Endodermal cell (in vitro differentiated cells): Measurements from ENCODE around the gene CDK2AP2. TPM values are rescaled to one million over a fixed set of nuclear protein-coding genes. Genes with fewer than 3 reads are reported as not detected.

Source experiments
- DNase-seq: peaks from one replicate; pipeline ENCODE4 v3.0.0-alpha.2; 2017
- H3K27ac ChIP-seq: 2 replicates; pipeline ENCODE4 v1.5.1; 2013; ENCODE audit warnings: mild to moderate bottlenecking, low read depth, low read length, moderate library complexity
- H3K27me3 ChIP-seq: 2 replicates; pipeline ENCODE4 v1.6.1; 2013; ENCODE audit warnings: mild to moderate bottlenecking, low read length, moderate library complexity; ENCODE audit not compliant: insufficient read depth, control insufficient read depth, poor library complexity, severe bottlenecking
- H3K36me3 ChIP-seq: 2 replicates; pipeline ENCODE4 v1.7.0; 2013; ENCODE audit warnings: mild to moderate bottlenecking, low read length, moderate library complexity; ENCODE audit not compliant: control insufficient read depth, insufficient read depth
- H3K4me1 ChIP-seq: one replicate; pipeline ENCODE4 v1.7.0; 2013; ENCODE audit warnings: low read length; ENCODE audit not compliant: control insufficient read depth, insufficient read depth
- H3K4me3 ChIP-seq: 2 replicates; pipeline ENCODE4 v1.5.1; 2013; ENCODE audit warnings: mild to moderate bottlenecking, low read length, moderate library complexity
- H3K9ac ChIP-seq: 2 replicates; pipeline ENCODE4 v1.6.1; 2013; ENCODE audit warnings: mild to moderate bottlenecking, low read length, moderate library complexity; ENCODE audit not compliant: poor library complexity, severe bottlenecking; ENCODE audit errors: extremely low read depth
- H3K9me3 ChIP-seq: 2 replicates; pipeline ENCODE4 v1.6.1; 2013; ENCODE audit warnings: mild to moderate bottlenecking, low read length, moderate library complexity; ENCODE audit not compliant: control insufficient read depth
- H3K27ac Mint-ChIP-seq: 2 replicates; pipeline ENCODE4 v1.8.0; 2020; ENCODE audit warnings: mixed read lengths
- H3K27me3 Mint-ChIP-seq: 2 replicates; pipeline ENCODE4 v1.8.0; 2021; ENCODE audit warnings: mild to moderate bottlenecking, mixed read lengths; ENCODE audit not compliant: insufficient read depth
- H3K36me3 Mint-ChIP-seq: 2 replicates; pipeline ENCODE4 v1.8.0; 2020; ENCODE audit warnings: low read depth, mixed read lengths
- H3K4me1 Mint-ChIP-seq: 2 replicates; pipeline ENCODE4 v1.8.0; 2020; ENCODE audit warnings: mixed read lengths
- H3K4me3 Mint-ChIP-seq: 2 replicates; pipeline ENCODE4 v1.8.0; 2020; ENCODE audit warnings: mild to moderate bottlenecking, moderate library complexity, mixed read lengths
- H3K9me3 Mint-ChIP-seq: 2 replicates; pipeline ENCODE4 v1.8.0; 2020; ENCODE audit warnings: mild to moderate bottlenecking, mixed read lengths
- CTCF ChIP-seq: fragments of 200-600 bp; sonication (generic); conservative IDR thresholded peaks from 2 replicates; pipeline ENCODE4 v1.5.0; 2021; ENCODE audit warnings: antibody characterized with exemption, mild to moderate bottlenecking
- WGBS, 2 experiments: methylation state at CpG; one replicate each; pipeline versions ENCODE4 v1.1.5 to v1.1.7; 2013; ENCODE audit warnings: missing lambda C conversion rate in 2 of 2, mixed read lengths in 1 of 2; ENCODE audit not compliant: insufficient coverage in 1 of 2, insufficient read length in 1 of 2; 5-methylcytosine and 5-hydroxymethylcytosine counted together
- microRNA-seq: library from miRNA; unstranded; fragments of <30 nt; microRNA quantifications from one replicate; pipeline ENCODE4 v1.2.0, GENCODE V29; 2020; ENCODE audit warnings: borderline microRNAs expressed
- total RNA-seq, 2 donors: library from RNA; stranded (reverse); fragmentation: NEBNext Ultra II Directional in 1 of 2; extraction: Animal tissue kit (Norgen Biotek cat#: 25700) in 1 of 2; gene quantifications; 2 replicates in 1 of 2; 3 replicates in 1 of 2; pipeline ENCODE4 v1.2.1, GENCODE V29; 2021

CDK2AP2 gene
- total RNA-seq, 2 donors from 2014 or later = 30.6 to 47.6 TPM

- H3K9me3 Mint-ChIP-seq = no peaks in the 10 kb centered on the region
- no peaks in the 10 kb centered on the region for H3K4me1 ChIP-seq
- no peaks in the 10 kb centered on the region for H3K36me3 ChIP-seq
- no peak overlapping the region for H3K27ac Mint-ChIP-seq
- no peak overlapping the region for H3K27ac ChIP-seq
- no peak overlapping the region for H3K9ac ChIP-seq
- no peak overlapping the region for H3K4me3 Mint-ChIP-seq
- H3K27me3 ChIP-seq = no peaks in the 10 kb centered on the region
- H3K4me1 Mint-ChIP-seq = no peaks in the 10 kb centered on the region
- no peak for TF ChIP-seq CTCF
- H3K36me3 Mint-ChIP-seq = no peaks in the 10 kb centered on the region
- WGBS, 2 experiments = 94 to 96% methylated on average over 15 to 19 of the region's 19 CpGs
- H3K4me3 ChIP-seq = no peak overlapping the region
- no peak for DNase-seq
- no peaks in the 10 kb centered on the region for H3K9me3 ChIP-seq
- peaks cover 8% of the 10 kb centered on the region for H3K27me3 Mint-ChIP-seq
Observed at GRCh38 chr11:67458266-67458665, 49.7 kb downstream of the CDK2AP2 start.

GRCh38 chr11:67457453-67457852, 50.5 kb downstream of the CDK2AP2 start:
- no peak overlapping the region for H3K4me3 Mint-ChIP-seq
- H3K27me3 Mint-ChIP-seq = peaks cover 8% of the 10 kb centered on the region
- TF ChIP-seq CTCF = no peak
- 87 to 93% methylated on average over 9 to 12 of the region's 12 CpGs for WGBS, 2 experiments
- no peaks in the 10 kb centered on the region for H3K36me3 Mint-ChIP-seq
- H3K4me1 ChIP-seq = no peaks in the 10 kb centered on the region
- no peaks in the 10 kb centered on the region for H3K4me1 Mint-ChIP-seq
- H3K4me3 ChIP-seq = no peak overlapping the region
- no peaks in the 10 kb centered on the region for H3K27me3 ChIP-seq
- no peaks in the 10 kb centered on the region for H3K36me3 ChIP-seq
- no peaks in the 10 kb centered on the region for H3K9me3 Mint-ChIP-seq
- H3K9me3 ChIP-seq = no peaks in the 10 kb centered on the region
- no peak overlapping the region for H3K9ac ChIP-seq
- H3K27ac ChIP-seq = no peak overlapping the region
- H3K27ac Mint-ChIP-seq = no peak overlapping the region
- no peak for DNase-seq

Small RNAs within 50 kb of the gene (microRNA-seq; reads per million reads assigned to microRNA genes)
- gene MIR6752 = not detected

Other genes starting within 250 kb of the CDK2AP2 start
- gene GRK2, start 241.7 kb downstream of the CDK2AP2 start, total RNA-seq = 10 to 100 TPM; 58.0 to 61.7 TPM
- 10 to 100 TPM; 56.6 to 58.6 TPM for gene ANKRD13D, start 218.9 kb downstream of the CDK2AP2 start, total RNA-seq
- gene SSH3, start 204.6 kb downstream of the CDK2AP2 start, total RNA-seq = 10 to 100 TPM; 39.1 to 44.4 TPM
- 10 to 100 TPM; 40.7 to 47.6 TPM for gene POLD4, start 154.6 kb downstream of the CDK2AP2 start, total RNA-seq
- 1 to 10 TPM; 3.6 to 4.8 TPM for gene CLCF1, start 134.6 kb downstream of the CDK2AP2 start, total RNA-seq
- 10 to 100 TPM; 28.3 to 41.4 TPM for gene RAD9A, start 116.2 kb downstream of the CDK2AP2 start, total RNA-seq
- 100 to 1,000 TPM; 182 to 212 TPM for gene PPP1CA, start 106.3 kb downstream of the CDK2AP2 start, total RNA-seq
- under 1 TPM in 1 of 2 donors, not detected in 1; 0.20 TPM for gene TBC1D10C, start 104.1 kb downstream of the CDK2AP2 start, total RNA-seq
- 1 to 10 TPM; 1.6 to 2.2 TPM for gene CARNS1, start 92.5 kb downstream of the CDK2AP2 start, total RNA-seq
- gene RPS6KB2, start 79.7 kb downstream of the CDK2AP2 start, total RNA-seq = 10 to 100 TPM; 47.0 to 51.8 TPM
- 1 to 10 TPM in 1 of 2 donors, not detected in 1; 2.1 TPM for gene PTPRCAP, start 70.5 kb downstream of the CDK2AP2 start, total RNA-seq
- gene CORO1B, start 64.7 kb downstream of the CDK2AP2 start, total RNA-seq = 100 to 1,000 TPM; 112 to 131 TPM
- not detected for gene GPR152, start 55.4 kb downstream of the CDK2AP2 start, total RNA-seq
- gene CABP4, start 52.8 kb downstream of the CDK2AP2 start, total RNA-seq = not detected
- gene TMEM134, start 38.9 kb downstream of the CDK2AP2 start, total RNA-seq = 10 to 100 TPM; 67.4 to 87.8 TPM
- 10 to 100 TPM; 27.6 to 33.8 TPM for gene AIP, start 25.1 kb downstream of the CDK2AP2 start, total RNA-seq
- 100 to 1,000 TPM in 1 of 2 donors, 10 to 100 TPM in 1; 94.6 to 104 TPM for gene PITPNM1, start 2.8 kb downstream of the CDK2AP2 start, total RNA-seq
- gene CABP2, start 15.3 kb upstream of the CDK2AP2 start, total RNA-seq = not detected
- gene GSTP1, start 75.7 kb upstream of the CDK2AP2 start, total RNA-seq = 1,000 to 10,000 TPM; 1,359 to 1,473 TPM
- gene NDUFV1, start 98.8 kb upstream of the CDK2AP2 start, total RNA-seq = 100 to 1,000 TPM; 135 to 160 TPM
- 10 to 100 TPM in 1 of 2 donors, 1 to 10 TPM in 1; 9.5 to 13.1 TPM for gene NUDT8, start 121.8 kb upstream of the CDK2AP2 start, total RNA-seq
- not detected for gene TBX10, start 131.6 kb upstream of the CDK2AP2 start, total RNA-seq
- gene ACY3, start 142.6 kb upstream of the CDK2AP2 start, total RNA-seq = under 1 TPM; 0.20 to 0.71 TPM
- not detected for gene ALDH3B2, start 166.5 kb upstream of the CDK2AP2 start, total RNA-seq